OCI-LY1 (cell line): ENCODE measurements around the gene RPP14.

ENCODE experiments used
- H2AFZ ChIP-seq: fragments of 200-600 bp; sonication (generic), shearing (Covaris generic); 2 replicates; pipeline ENCODE4 v1.6.0; 2014; ENCODE audit warnings: antibody characterized with exemption, mild to moderate bottlenecking, low read length
- H3F3A ChIP-seq: fragments of 200-600 bp; sonication (generic), shearing (Covaris generic); 2 replicates; pipeline ENCODE4 v1.6.0; 2014; ENCODE audit warnings: mild to moderate bottlenecking, antibody characterized with exemption, low read length, moderate library complexity; ENCODE audit not compliant: insufficient read depth
- H3K27ac ChIP-seq: fragments of 200-600 bp; sonication (generic); 2 replicates; pipeline ENCODE4 v1.5.1; 2014; ENCODE audit warnings: low read length, mixed run types, mild to moderate bottlenecking, low read depth; ENCODE audit not compliant: poor library complexity, severe bottlenecking
- H3K27me3 ChIP-seq: fragments of 200-600 bp; sonication (generic); 2 replicates; pipeline ENCODE4 v1.6.0; 2014; ENCODE audit warnings: antibody characterized with exemption, mild to moderate bottlenecking, low read length, moderate library complexity; ENCODE audit not compliant: insufficient read depth
- H3K36me3 ChIP-seq: fragments of 200-600 bp; sonication (generic); 2 replicates; pipeline ENCODE4 v1.6.1; 2014; ENCODE audit warnings: mild to moderate bottlenecking, antibody characterized with exemption, low read length, moderate library complexity, mixed read lengths; ENCODE audit not compliant: insufficient read depth
- H3K4me1 ChIP-seq: fragments of 200-600 bp; sonication (generic); 2 replicates; pipeline ENCODE4 v1.5.1; 2014; ENCODE audit warnings: mild to moderate bottlenecking, low read length, moderate library complexity; ENCODE audit not compliant: insufficient read depth, severe bottlenecking
- H3K4me2 ChIP-seq: fragments of 200-600 bp; sonication (generic), shearing (Covaris generic); 2 replicates; pipeline ENCODE4 v1.6.1; 2014; ENCODE audit warnings: low read length
- H3K4me3 ChIP-seq: fragments of 200-600 bp; sonication (generic); 2 replicates; pipeline ENCODE4 v1.5.1; 2014; ENCODE audit warnings: low read length, low read depth, mild to moderate bottlenecking, mixed read lengths; ENCODE audit not compliant: poor library complexity, severe bottlenecking
- H3K79me2 ChIP-seq: fragments of 200-600 bp; shearing (Covaris generic); 2 replicates; pipeline ENCODE4 v1.6.1; 2016; ENCODE audit warnings: mixed run types, low read length, mixed read lengths; ENCODE audit not compliant: insufficient read depth
- H3K9ac ChIP-seq: fragments of 200-600 bp; sonication (generic), shearing (Covaris generic); 2 replicates; pipeline ENCODE4 v1.6.1; 2014; ENCODE audit warnings: mild to moderate bottlenecking, low read length, mixed read lengths
- H3K9me2 ChIP-seq: fragments of 200-600 bp; sonication (generic), shearing (Covaris generic); 2 replicates; pipeline ENCODE4 v1.6.1; 2014; ENCODE audit warnings: low read depth, mild to moderate bottlenecking, low read length, mixed read lengths
- H3K9me3 ChIP-seq: fragments of 200-600 bp; shearing (Covaris generic); 2 replicates; pipeline ENCODE4 v1.6.1; 2014; ENCODE audit warnings: low read length, mixed read lengths
- H4K20me1 ChIP-seq: fragments of 200-600 bp; sonication (generic), shearing (Covaris generic); 2 replicates; pipeline ENCODE4 v1.6.0; 2016; ENCODE audit warnings: mild to moderate bottlenecking, low read length; ENCODE audit not compliant: insufficient read depth
- EZH2 ChIP-seq: fragments of 200-600 bp; sonication (generic), shearing (Covaris generic); IDR thresholded peaks from 2 replicates; pipeline ENCODE4 v1.8.0; 2017; ENCODE audit warnings: borderline replicate concordance, mixed run types, mild to moderate bottlenecking, antibody characterized with exemption, low read length, moderate library complexity, mixed read lengths
- TF ChIP-seq, protein P1 (sequence below): fragments of 200-600 bp; sonication (generic), shearing (Covaris generic); IDR thresholded peaks from 2 replicates; pipeline ENCODE4 v1.5.1; 2017; ENCODE audit warnings: mild to moderate bottlenecking, antibody characterized with exemption, low read length, moderate library complexity, mixed read lengths

Gene RPP14

DNA sequence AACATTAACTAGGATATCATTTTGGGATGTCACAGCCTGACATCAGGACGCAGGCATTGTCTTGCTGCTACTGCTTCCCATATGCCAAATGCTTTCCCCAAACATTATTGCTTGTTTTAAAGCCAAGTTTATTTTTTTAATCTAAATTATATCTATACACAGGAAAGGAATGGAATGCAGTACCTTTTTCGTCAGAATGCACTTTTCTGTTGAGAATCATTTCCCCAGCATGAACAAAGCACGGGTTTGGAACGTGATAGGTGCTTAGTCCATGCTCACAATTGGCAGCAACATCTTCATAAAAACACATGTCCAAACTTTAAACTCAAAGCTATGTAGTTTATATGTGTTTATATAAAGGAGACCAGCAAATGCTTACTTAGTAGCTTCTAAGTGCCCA, 52.8 kb downstream of the RPP14 start:
- Histone ChIP-seq H3K4me2 (no peak overlapping the region), H3K4me1 (peaks cover 70% of the 10 kb centered on the region), H3K9me2 (no peaks in the 10 kb centered on the region), H3K36me3 (peaks cover 55% of the 10 kb centered on the region), H3K27ac (peak overlapping the region; percentile 100), H3K27me3 (no peaks in the 10 kb centered on the region), H4K20me1 (peaks cover 4% of the 10 kb centered on the region), H3K4me3 (no peak overlapping the region), H3K9ac (no peak overlapping the region; the same call in 1 of the 2 replicates), H3F3A (no peaks in the 10 kb centered on the region), H3K9me3 (no peaks in the 10 kb centered on the region), H3K79me2 (peaks cover 90% of the 10 kb centered on the region), H2AFZ (no peak overlapping the region)
- TF ChIP-seq, protein P1, sequence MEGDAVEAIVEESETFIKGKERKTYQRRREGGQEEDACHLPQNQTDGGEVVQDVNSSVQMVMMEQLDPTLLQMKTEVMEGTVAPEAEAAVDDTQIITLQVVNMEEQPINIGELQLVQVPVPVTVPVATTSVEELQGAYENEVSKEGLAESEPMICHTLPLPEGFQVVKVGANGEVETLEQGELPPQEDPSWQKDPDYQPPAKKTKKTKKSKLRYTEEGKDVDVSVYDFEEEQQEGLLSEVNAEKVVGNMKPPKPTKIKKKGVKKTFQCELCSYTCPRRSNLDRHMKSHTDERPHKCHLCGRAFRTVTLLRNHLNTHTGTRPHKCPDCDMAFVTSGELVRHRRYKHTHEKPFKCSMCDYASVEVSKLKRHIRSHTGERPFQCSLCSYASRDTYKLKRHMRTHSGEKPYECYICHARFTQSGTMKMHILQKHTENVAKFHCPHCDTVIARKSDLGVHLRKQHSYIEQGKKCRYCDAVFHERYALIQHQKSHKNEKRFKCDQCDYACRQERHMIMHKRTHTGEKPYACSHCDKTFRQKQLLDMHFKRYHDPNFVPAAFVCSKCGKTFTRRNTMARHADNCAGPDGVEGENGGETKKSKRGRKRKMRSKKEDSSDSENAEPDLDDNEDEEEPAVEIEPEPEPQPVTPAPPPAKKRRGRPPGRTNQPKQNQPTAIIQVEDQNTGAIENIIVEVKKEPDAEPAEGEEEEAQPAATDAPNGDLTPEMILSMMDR, result no peak
- TF ChIP-seq EZH2, result no peak

DNA sequence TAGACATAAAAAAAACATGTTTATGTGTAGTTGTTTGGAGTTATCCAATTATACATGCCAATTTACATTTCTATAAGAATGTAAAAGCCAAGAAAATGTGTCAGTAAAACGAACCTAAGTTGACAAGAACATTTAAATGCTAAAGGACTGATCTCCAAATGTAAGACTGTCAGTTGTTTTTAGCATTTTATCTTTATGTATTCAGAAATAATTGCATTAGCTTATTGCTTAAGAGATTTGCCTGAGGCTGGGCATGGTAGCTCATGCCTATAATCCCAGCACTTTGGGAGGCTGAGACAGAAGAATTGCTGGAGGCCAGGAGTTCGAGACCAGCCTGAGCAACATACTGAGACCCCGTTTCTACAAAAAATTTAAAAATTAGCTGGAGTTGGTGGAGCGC, 53.6 kb downstream of the RPP14 start:
- peaks cover 94% of the 10 kb centered on the region for H3K79me2 ChIP-seq

DNA sequence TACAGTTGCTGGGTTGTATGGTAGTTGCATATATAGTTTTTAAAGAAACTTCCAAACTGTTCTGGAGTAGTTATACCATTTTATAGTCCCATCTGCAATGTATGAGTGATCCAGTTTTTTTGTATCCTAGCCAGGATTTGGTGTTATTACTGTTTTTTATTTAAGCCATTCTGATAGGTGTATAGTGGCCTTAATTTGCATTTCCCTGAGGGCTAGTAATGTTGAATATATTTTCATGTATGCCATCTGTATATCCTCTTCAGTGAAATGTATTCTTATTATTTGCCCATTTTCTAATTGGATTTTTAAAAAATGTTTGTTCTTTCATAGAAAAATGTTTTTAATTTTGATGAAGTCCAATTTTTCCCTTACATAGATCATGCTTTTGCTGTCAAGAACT, 55.8 kb downstream of the RPP14 start:
- Histone ChIP-seq H2AFZ (no peak overlapping the region), H3K36me3 (peaks cover 73% of the 10 kb centered on the region), H3F3A (no peaks in the 10 kb centered on the region), H3K4me1 (peaks cover 52% of the 10 kb centered on the region), H3K79me2 (peaks cover 100% of the 10 kb centered on the region), H3K27ac (no peak overlapping the region), H4K20me1 (peaks cover 4% of the 10 kb centered on the region), H3K9me2 (no peaks in the 10 kb centered on the region), H3K4me2 (no peak overlapping the region), H3K9ac (no peak overlapping the region), H3K9me3 (no peaks in the 10 kb centered on the region), H3K4me3 (no peak overlapping the region), H3K27me3 (no peaks in the 10 kb centered on the region)
- TF ChIP-seq, protein P1, result no peak
- no peak for TF ChIP-seq EZH2

More for the DNA sequence above, 53.6 kb downstream of the RPP14 start:
- Histone ChIP-seq H3K9ac (no peak overlapping the region), H3K27ac (no peak overlapping the region), H3K27me3 (no peaks in the 10 kb centered on the region), H3K4me3 (no peak overlapping the region), H2AFZ (no peak overlapping the region), H3K36me3 (peaks cover 55% of the 10 kb centered on the region), H3K9me3 (no peaks in the 10 kb centered on the region), H4K20me1 (peaks cover 4% of the 10 kb centered on the region), H3K9me2 (no peaks in the 10 kb centered on the region), H3F3A (no peaks in the 10 kb centered on the region), H3K4me2 (no peak overlapping the region), H3K4me1 (peaks cover 63% of the 10 kb centered on the region)
- TF ChIP-seq, protein P1, result no peak
- TF ChIP-seq EZH2, result no peak
